ENCODE results near the gene RASGRF2.

GRCh38 chr5:81156732-81157131 is 196.6 kb downstream of the RASGRF2 start:
- no peak for TF ChIP-seq CTCF (IDR thresholded peaks at IDR 0.05; ENCODE audit: poor library complexity, severe bottlenecking)
- TF ChIP-seq EZH2 (IDR thresholded peaks at IDR 0.05; ENCODE audit: borderline replicate concordance, insufficient read depth, low read length, poor library complexity, severe bottlenecking): no peak
- no peak for TF ChIP-seq TAF1 (IDR thresholded peaks at IDR 0.05; ENCODE audit: low read depth)
- no peak for TF ChIP-seq REST (IDR thresholded peaks at IDR 0.05; ENCODE audit: borderline replicate concordance)
- TF ChIP-seq POLR2AphosphoS5 (IDR thresholded peaks at IDR 0.05): no peak
- TF ChIP-seq RAD21 (conservative IDR thresholded peaks at IDR 0.05): no peak
- TF ChIP-seq MXI1 (conservative IDR thresholded peaks at IDR 0.05; ENCODE audit: poor library complexity, severe bottlenecking): no peak
- TF ChIP-seq EP300 (conservative IDR thresholded peaks at IDR 0.05; ENCODE audit: poor library complexity, severe bottlenecking): no peak
